HepG2 (cell line): ENCODE results near the gene VSIG10L2. TPM values are rescaled to one million over a fixed set of nuclear protein-coding genes. Genes with fewer than 3 reads are reported as not detected.

Source experiments
- BCL6 ChIP-seq: IDR thresholded peaks from 2 replicates; pipeline ENCODE4 v1.6.1; 2016; ENCODE audit warnings: missing genetic modification reagents, missing compliant biosample characterization
- EP300 ChIP-seq, 3 experiments: sonication (generic) in 1 of 3; formaldehyde crosslinking in 1 of 3; IDR thresholded peaks; 2 replicates each; pipeline versions ENCODE4 v1.5.1 to v1.6.1; 2011 to 2020; ENCODE audit warnings: low read depth in 2 of 3, low read length in 2 of 3, borderline replicate concordance in 1 of 3, improper control_type of control experiment in 1 of 3, mild to moderate bottlenecking in 1 of 3, missing genetic modification reagents in 1 of 3, moderate library complexity in 1 of 3
- FOXA1 ChIP-seq, 2 experiments: fragments of 450-650 bp in 1 of 2; sonication (generic) in 1 of 2; formaldehyde crosslinking in 1 of 2; IDR thresholded peaks; 2 replicates each; pipeline versions ENCODE4 v1.4.0 to v1.6.1; 2016 to 2020; ENCODE audit warnings: missing genetic modification reagents in 1 of 2
- FOXK1 ChIP-seq: sonication (generic); formaldehyde crosslinking; IDR thresholded peaks from 2 replicates; pipeline ENCODE4 v1.4.0; 2020; ENCODE audit warnings: low read depth, missing genetic modification reagents, borderline replicate concordance
- FOXO1 ChIP-seq: sonication (generic); formaldehyde crosslinking; IDR thresholded peaks from 2 replicates; pipeline ENCODE4 v1.4.0; 2020; ENCODE audit warnings: missing genetic modification reagents
- FOXP1 ChIP-seq, 2 experiments: fragments of 450-650 bp in 1 of 2; IDR thresholded peaks; 2 replicates each; pipeline ENCODE4 v1.6.1; 2017 to 2018; ENCODE audit warnings: antibody characterized with exemption in 1 of 2
- HDAC2 ChIP-seq: sonication (generic); formaldehyde crosslinking; IDR thresholded peaks from 2 replicates; pipeline ENCODE4 v1.4.0; 2020; ENCODE audit warnings: missing genetic modification reagents
- HNF4A ChIP-seq: sonication (generic); formaldehyde crosslinking; IDR thresholded peaks from 2 replicates; pipeline ENCODE4 v1.4.0; 2020; ENCODE audit warnings: missing genetic modification reagents
- NAIF1 ChIP-seq: sonication (generic); formaldehyde crosslinking; IDR thresholded peaks from 2 replicates; pipeline ENCODE4 v1.5.0; 2020; ENCODE audit warnings: mild to moderate bottlenecking, missing genetic modification reagents, borderline replicate concordance
- NKX3-1 ChIP-seq: sonication (generic); formaldehyde crosslinking; IDR thresholded peaks from 2 replicates; pipeline ENCODE4 v1.5.0; 2020; ENCODE audit warnings: missing genetic modification reagents
- NPAS2 ChIP-seq: sonication (generic); formaldehyde crosslinking; IDR thresholded peaks from 2 replicates; pipeline ENCODE4 v1.8.0; 2022; ENCODE audit warnings: mild to moderate bottlenecking, missing genetic modification reagents, borderline replicate concordance
- PHF20 ChIP-seq: sonication (generic); formaldehyde crosslinking; IDR thresholded peaks from 2 replicates; pipeline ENCODE4 v1.5.0; 2020; ENCODE audit warnings: mild to moderate bottlenecking, missing genetic modification reagents
- RARA ChIP-seq: IDR thresholded peaks from 2 replicates; pipeline ENCODE4 v1.6.1; 2016; ENCODE audit warnings: missing genetic modification reagents, missing compliant biosample characterization
- RXRB ChIP-seq: IDR thresholded peaks from 2 replicates; pipeline ENCODE4 v1.6.1; 2016; ENCODE audit warnings: borderline replicate concordance, missing genetic modification reagents, missing compliant biosample characterization
- SOX6 ChIP-seq, 2 experiments: fragments of 450-650 bp in 1 of 2; sonication (generic) in 1 of 2; formaldehyde crosslinking in 1 of 2; IDR thresholded peaks; 2 replicates each; pipeline versions ENCODE4 v1.4.0 to v1.6.1; 2017 to 2020; ENCODE audit warnings: antibody characterized with exemption in 1 of 2, mild to moderate bottlenecking in 1 of 2, missing genetic modification reagents in 1 of 2
- ZBTB20 ChIP-seq: sonication (generic); formaldehyde crosslinking; IDR thresholded peaks from 2 replicates; pipeline ENCODE4 v1.8.1; 2023; ENCODE audit warnings: missing genetic modification reagents, low read depth, mild to moderate bottlenecking, borderline replicate concordance
- polyA plus RNA-seq, 8 experiments: library from polyadenylated mRNA; depleted of rRNA in 3 of 8; stranded (reverse) in 7 of 8; unstranded in 1 of 8; fragments of >200 nt; fragmentation: Illumina TruSeq in 4 of 8; extraction: Trizol in 4 of 8; gene quantifications; 2 replicates each; pipeline versions ENCODE4 v1.2.1 to v1.2.3, GENCODE V29; 2011 to 2016; ENCODE audit warnings: low read depth in 4 of 8, missing spikeins in 1 of 8, mixed read lengths in 1 of 8; ENCODE audit not compliant: insufficient read depth in 1 of 8
- total RNA-seq, 5 experiments: library from RNA; depleted of rRNA; stranded (reverse); fragments of >200 nt; fragmentation: Illumina TruSeq; extraction: Trizol; gene quantifications; 2 replicates each; pipeline ENCODE4 v1.2.3, GENCODE V29; 2016; ENCODE audit warnings: low read depth in 1 of 5
- TF ChIP-seq, protein P1 (sequence below): IDR thresholded peaks from 2 replicates; pipeline ENCODE4 v1.6.1; 2016; ENCODE audit warnings: mild to moderate bottlenecking
- TF ChIP-seq, protein P2 (sequence below): sonication (generic); formaldehyde crosslinking; IDR thresholded peaks from 2 replicates; pipeline ENCODE4 v1.5.1; 2020; ENCODE audit warnings: mild to moderate bottlenecking, missing genetic modification reagents, moderate library complexity
- TF ChIP-seq, protein P3 (sequence below): sonication (generic); formaldehyde crosslinking; IDR thresholded peaks from 2 replicates; pipeline ENCODE4 v1.5.1; 2020; ENCODE audit warnings: mild to moderate bottlenecking, missing genetic modification reagents, borderline replicate concordance
- TF ChIP-seq, protein P4 (sequence below): IDR thresholded peaks from 2 replicates; pipeline ENCODE4 v1.6.1; 2016

VSIG10L2 gene
- total and polyA plus RNA-seq, 2 of the 13 experiments (the other 11 are each of a cell fraction or from before 2014, with no cell fraction given) = 0.21 TPM; not detected in 1

DNA sequence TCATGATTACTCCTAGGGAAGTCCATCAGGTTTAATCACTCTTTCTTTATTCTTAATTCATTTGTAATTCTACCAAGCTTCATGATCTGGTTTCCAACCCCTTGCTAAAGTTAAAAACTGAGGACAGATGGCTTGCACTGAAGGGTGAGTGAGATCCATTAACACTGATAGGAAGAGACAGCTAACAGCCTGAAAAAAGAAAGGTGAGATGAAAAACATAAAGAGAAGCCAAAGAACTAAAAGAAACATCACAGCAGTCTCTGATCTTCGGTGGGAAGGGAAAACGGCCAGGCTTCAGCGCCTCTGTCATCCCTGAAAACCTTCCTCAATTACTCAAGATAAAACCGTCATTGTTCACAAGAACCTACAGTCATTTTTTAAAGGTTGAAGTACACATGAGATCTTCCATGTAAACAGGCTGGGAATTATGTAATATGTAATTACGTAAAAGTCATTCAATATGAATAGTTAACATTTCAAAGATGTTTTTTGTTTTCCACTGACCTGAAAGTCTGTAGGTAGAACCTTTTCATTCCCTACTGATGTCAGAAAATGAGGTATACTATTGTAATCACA lies 41.3 kb downstream of the VSIG10L2 start (continued):
- TF ChIP-seq, protein P1, sequence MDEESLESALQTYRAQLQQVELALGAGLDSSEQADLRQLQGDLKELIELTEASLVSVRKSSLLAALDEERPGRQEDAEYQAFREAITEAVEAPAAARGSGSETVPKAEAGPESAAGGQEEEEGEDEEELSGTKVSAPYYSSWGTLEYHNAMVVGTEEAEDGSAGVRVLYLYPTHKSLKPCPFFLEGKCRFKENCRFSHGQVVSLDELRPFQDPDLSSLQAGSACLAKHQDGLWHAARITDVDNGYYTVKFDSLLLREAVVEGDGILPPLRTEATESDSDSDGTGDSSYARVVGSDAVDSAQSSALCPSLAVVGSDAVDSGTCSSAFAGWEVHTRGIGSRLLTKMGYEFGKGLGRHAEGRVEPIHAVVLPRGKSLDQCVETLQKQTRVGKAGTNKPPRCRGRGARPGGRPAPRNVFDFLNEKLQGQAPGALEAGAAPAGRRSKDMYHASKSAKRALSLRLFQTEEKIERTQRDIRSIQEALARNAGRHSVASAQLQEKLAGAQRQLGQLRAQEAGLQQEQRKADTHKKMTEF = peak; percentile 72
- TF ChIP-seq BCL6 (CRISPR knock-in tag) = peak; percentile 91
- TF ChIP-seq PHF20 = no peak
- TF ChIP-seq NAIF1 (CRISPR knock-in tag) = no peak
- TF ChIP-seq, protein P2, sequence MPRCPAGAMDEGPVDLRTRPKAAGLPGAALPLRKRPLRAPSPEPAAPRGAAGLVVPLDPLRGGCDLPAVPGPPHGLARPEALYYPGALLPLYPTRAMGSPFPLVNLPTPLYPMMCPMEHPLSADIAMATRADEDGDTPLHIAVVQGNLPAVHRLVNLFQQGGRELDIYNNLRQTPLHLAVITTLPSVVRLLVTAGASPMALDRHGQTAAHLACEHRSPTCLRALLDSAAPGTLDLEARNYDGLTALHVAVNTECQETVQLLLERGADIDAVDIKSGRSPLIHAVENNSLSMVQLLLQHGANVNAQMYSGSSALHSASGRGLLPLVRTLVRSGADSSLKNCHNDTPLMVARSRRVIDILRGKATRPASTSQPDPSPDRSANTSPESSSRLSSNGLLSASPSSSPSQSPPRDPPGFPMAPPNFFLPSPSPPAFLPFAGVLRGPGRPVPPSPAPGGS (CRISPR knock-in tag) = no peak
- TF ChIP-seq FOXA1 (IDR thresholded peaks at IDR 0.05) = no peak
- TF ChIP-seq FOXA1 (CRISPR knock-in tag; IDR thresholded peaks at IDR 0.05) = peak; percentile 58
- peak; percentile 46 for TF ChIP-seq RARA
- TF ChIP-seq HNF4A (CRISPR knock-in tag) = peak; percentile 45; the same call in 1 of the 2 replicates
- TF ChIP-seq, protein P3, sequence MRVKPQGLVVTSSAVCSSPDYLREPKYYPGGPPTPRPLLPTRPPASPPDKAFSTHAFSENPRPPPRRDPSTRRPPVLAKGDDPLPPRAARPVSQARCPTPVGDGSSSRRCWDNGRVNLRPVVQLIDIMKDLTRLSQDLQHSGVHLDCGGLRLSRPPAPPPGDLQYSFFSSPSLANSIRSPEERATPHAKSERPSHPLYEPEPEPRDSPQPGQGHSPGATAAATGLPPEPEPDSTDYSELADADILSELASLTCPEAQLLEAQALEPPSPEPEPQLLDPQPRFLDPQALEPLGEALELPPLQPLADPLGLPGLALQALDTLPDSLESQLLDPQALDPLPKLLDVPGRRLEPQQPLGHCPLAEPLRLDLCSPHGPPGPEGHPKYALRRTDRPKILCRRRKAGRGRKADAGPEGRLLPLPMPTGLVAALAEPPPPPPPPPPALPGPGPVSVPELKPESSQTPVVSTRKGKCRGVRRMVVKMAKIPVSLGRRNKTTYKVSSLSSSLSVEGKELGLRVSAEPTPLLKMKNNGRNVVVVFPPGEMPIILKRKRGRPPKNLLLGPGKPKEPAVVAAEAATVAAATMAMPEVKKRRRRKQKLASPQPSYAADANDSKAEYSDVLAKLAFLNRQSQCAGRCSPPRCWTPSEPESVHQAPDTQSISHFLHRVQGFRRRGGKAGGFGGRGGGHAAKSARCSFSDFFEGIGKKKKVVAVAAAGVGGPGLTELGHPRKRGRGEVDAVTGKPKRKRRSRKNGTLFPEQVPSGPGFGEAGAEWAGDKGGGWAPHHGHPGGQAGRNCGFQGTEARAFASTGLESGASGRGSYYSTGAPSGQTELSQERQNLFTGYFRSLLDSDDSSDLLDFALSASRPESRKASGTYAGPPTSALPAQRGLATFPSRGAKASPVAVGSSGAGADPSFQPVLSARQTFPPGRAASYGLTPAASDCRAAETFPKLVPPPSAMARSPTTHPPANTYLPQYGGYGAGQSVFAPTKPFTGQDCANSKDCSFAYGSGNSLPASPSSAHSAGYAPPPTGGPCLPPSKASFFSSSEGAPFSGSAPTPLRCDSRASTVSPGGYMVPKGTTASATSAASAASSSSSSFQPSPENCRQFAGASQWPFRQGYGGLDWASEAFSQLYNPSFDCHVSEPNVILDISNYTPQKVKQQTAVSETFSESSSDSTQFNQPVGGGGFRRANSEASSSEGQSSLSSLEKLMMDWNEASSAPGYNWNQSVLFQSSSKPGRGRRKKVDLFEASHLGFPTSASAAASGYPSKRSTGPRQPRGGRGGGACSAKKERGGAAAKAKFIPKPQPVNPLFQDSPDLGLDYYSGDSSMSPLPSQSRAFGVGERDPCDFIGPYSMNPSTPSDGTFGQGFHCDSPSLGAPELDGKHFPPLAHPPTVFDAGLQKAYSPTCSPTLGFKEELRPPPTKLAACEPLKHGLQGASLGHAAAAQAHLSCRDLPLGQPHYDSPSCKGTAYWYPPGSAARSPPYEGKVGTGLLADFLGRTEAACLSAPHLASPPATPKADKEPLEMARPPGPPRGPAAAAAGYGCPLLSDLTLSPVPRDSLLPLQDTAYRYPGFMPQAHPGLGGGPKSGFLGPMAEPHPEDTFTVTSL (CRISPR knock-in tag) = peak; percentile 33; the same call in 1 of the 2 replicates
- TF ChIP-seq NKX3-1 (CRISPR knock-in tag) = no peak
- no peak for TF ChIP-seq FOXP1 (IDR thresholded peaks at IDR 0.05)
- peak; percentile 66 for TF ChIP-seq FOXP1 (CRISPR knock-in tag; IDR thresholded peaks at IDR 0.05)
- no peak for TF ChIP-seq NPAS2
- TF ChIP-seq ZBTB20 (CRISPR knock-in tag) = no peak
- TF ChIP-seq FOXO1 (CRISPR knock-in tag) = peak; percentile 49; the same call in 1 of the 2 replicates
- TF ChIP-seq EP300 (IDR thresholded peaks at IDR 0.05; ENCODE audit: low read depth in 2 of 2, low read length in 2 of 2) = peak in 1 of 2 experiments; percentile 73; a peak in 2 of 4 replicates
- TF ChIP-seq EP300 (CRISPR knock-in tag; IDR thresholded peaks at IDR 0.05; ENCODE audit: borderline replicate concordance) = no peak
- TF ChIP-seq, protein P4, sequence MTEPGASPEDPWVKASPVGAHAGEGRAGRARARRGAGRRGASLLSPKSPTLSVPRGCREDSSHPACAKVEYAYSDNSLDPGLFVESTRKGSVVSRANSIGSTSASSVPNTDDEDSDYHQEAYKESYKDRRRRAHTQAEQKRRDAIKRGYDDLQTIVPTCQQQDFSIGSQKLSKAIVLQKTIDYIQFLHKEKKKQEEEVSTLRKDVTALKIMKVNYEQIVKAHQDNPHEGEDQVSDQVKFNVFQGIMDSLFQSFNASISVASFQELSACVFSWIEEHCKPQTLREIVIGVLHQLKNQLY (CRISPR knock-in tag) = 0 out of 2 replicates have a peak, but pooled peaks have one; percentile 10
- TF ChIP-seq FOXK1 (CRISPR knock-in tag) = 0 out of 2 replicates have a peak, but pooled peaks have one; percentile 18
- no peak for TF ChIP-seq SOX6 (IDR thresholded peaks at IDR 0.05)
- peak; percentile 72 for TF ChIP-seq SOX6 (CRISPR knock-in tag; IDR thresholded peaks at IDR 0.05)
- TF ChIP-seq HDAC2 (CRISPR knock-in tag) = peak; percentile 23; the same call in 1 of the 2 replicates
- peak; percentile 64; the same call in 1 of the 2 replicates for TF ChIP-seq RXRB
